GM13977 (cell line): Measurements from ENCODE around the gene PGS1.
A peak's percentile ranks its signal among the peaks of the same experiment; 100 is the strongest.

ENCODE experiments used
- DNase-seq: peaks from one replicate; pipeline ENCODE4 v3.0.0; 2012; ENCODE audit warnings: low spot score
- CTCF ChIP-seq: IDR thresholded peaks from 2 replicates; pipeline ENCODE4 v1.5.1; 2012; ENCODE audit warnings: mild to moderate bottlenecking, control low read depth; ENCODE audit not compliant: insufficient read depth; ENCODE audit errors: extremely low read depth, missing control alignments
- in situ Hi-C: fragments of 300-500 bp; cut with MboI; formaldehyde crosslinking; loops from one replicate; pipeline ENCODE4 v1.12.0; 2022; ENCODE audit warnings: low sequenced_read_pairs, low pct_unique_long_range_greater_than_20kb, mixed read lengths, inconsistent platforms; ENCODE audit not compliant: unreplicated experiment

Gene PGS1

GRCh38 chr17:78359997-78360370 is 18.5 kb upstream of the PGS1 start, which contains the start of gene SOCS3:
Gene SOCS3, minus strand, starts transcription at chr17:78360077. Its CDS starts 982 bp downstream, at chr17:78359095.
- DNase-seq = peak; percentile 95
- TF ChIP-seq CTCF = no peak
- in situ Hi-C loops = no loop called here

- in situ Hi-C loops = no loop called here
- DNase-seq = peak; percentile 93
- TF ChIP-seq CTCF = peak; percentile 96
Observed at GRCh38 chr17:78360371-78361224, 17.9 kb upstream of the PGS1 start.

GRCh38 chr17:78361225-78361701 is 17.2 kb upstream of the PGS1 start:
- no peak for TF ChIP-seq CTCF
- in situ Hi-C loops = no loop called here
- DNase-seq = no peak

GRCh38 chr17:78362232-78362631 is 16.2 kb upstream of the PGS1 start:
- no peak for DNase-seq
- TF ChIP-seq CTCF = no peak
- in situ Hi-C loops = no loop called here

- TF ChIP-seq CTCF = no peak
- in situ Hi-C loops = no loop called here
- DNase-seq = no peak
Observed at GRCh38 chr17:78362671-78363070, 15.8 kb upstream of the PGS1 start.

GRCh38 chr17:78364436-78365281 is 13.8 kb upstream of the PGS1 start:
- DNase-seq = no peak
- in situ Hi-C loops = no loop called here
- TF ChIP-seq CTCF = no peak
